Glutamatergic neuron (in vitro differentiated cells): Measurements from ENCODE around the gene RHEX. TPM values are rescaled to one million over a fixed set of nuclear protein-coding genes. Genes with fewer than 3 reads are reported as not detected.

Source experiments
- DNase-seq: peaks from one replicate; pipeline ENCODE4 v3.0.0; 2022
- H3K27ac Mint-ChIP-seq: one replicate; pipeline ENCODE4 v1.8.0; 2020; ENCODE audit warnings: mild to moderate bottlenecking, mixed read lengths, inconsistent platforms; ENCODE audit not compliant: unreplicated experiment
- H3K27me3 Mint-ChIP-seq: one replicate; pipeline ENCODE4 v1.8.0; 2020; ENCODE audit warnings: mild to moderate bottlenecking, moderate library complexity, mixed read lengths, inconsistent platforms; ENCODE audit not compliant: unreplicated experiment
- H3K36me3 Mint-ChIP-seq: one replicate; pipeline ENCODE4 v1.8.0; 2020; ENCODE audit warnings: mild to moderate bottlenecking, mixed read lengths, inconsistent platforms; ENCODE audit not compliant: unreplicated experiment
- H3K4me1 Mint-ChIP-seq: one replicate; pipeline ENCODE4 v1.8.0; 2020; ENCODE audit warnings: mild to moderate bottlenecking, low read depth, mixed read lengths, inconsistent platforms; ENCODE audit not compliant: unreplicated experiment
- H3K4me3 Mint-ChIP-seq: one replicate; pipeline ENCODE4 v1.8.0; 2020; ENCODE audit warnings: mild to moderate bottlenecking, mixed read lengths, inconsistent platforms; ENCODE audit not compliant: unreplicated experiment
- H3K9me3 Mint-ChIP-seq: one replicate; pipeline ENCODE4 v1.8.0; 2020; ENCODE audit warnings: mild to moderate bottlenecking, moderate library complexity, mixed read lengths, inconsistent platforms; ENCODE audit not compliant: unreplicated experiment
- total RNA-seq: library from RNA; stranded (reverse); fragmentation: NEBNext Ultra II Directional; extraction: Animal tissue kit (Norgen Biotek cat#: 25700); gene quantifications from one replicate; pipeline ENCODE4 v1.2.1, GENCODE V29; 2021; ENCODE audit not compliant: unreplicated experiment
- TF ChIP-seq, protein P1 (sequence below): fragments of 200-600 bp; sonication (generic); IDR thresholded peaks from one replicate; pipeline ENCODE4 v1.5.0; 2021; ENCODE audit not compliant: partially characterized antibody, unreplicated experiment

RHEX gene
- total RNA-seq, 1 donor from 2014 or later, result not detected

DNA sequence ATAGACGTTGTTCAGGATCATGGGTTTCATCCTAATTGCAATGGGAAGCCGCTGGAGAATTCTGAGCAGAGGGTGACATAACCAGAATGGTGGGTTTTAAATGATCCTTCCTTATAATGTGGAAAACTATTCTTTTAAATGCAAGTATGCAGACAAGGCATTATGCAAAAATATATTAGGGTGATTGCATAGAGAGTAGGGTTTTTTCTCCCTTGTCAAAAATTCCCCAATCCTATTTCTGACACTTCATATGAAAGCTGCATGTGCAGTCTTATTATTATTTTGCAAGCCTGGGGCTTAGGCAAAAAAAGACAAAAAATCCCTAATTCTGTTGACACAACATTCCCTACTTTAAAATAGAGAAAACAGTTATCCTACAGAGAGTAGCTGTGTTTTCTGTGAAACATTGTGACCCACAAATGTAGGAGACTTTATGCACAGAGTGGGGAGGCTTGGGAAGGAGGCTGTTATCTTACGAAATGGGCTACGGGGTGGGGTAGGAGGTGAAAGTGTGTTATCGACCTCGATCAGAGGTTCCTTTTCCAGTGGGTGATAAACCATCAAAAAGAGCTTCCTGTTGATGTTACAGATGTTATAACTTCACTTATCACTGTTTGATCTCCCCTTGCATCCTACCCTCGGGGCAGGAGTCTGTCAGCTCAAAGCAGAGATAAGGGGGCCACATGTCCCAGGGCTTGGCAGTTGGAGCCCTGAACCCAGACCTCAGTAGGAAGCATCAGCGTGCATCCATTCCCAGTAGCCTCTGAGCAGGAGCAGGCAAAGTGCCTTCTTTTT, 27.2 kb downstream of the RHEX start:
- Mint-ChIP-seq H3K4me3 (no peak overlapping the region), H3K27me3 (no peaks in the 10 kb centered on the region), H3K27ac (no peak overlapping the region), H3K36me3 (no peaks in the 10 kb centered on the region), H3K4me1 (no peaks in the 10 kb centered on the region), H3K9me3 (peaks cover 2% of the 10 kb centered on the region)
- no peak for DNase-seq
- TF ChIP-seq, protein P1, sequence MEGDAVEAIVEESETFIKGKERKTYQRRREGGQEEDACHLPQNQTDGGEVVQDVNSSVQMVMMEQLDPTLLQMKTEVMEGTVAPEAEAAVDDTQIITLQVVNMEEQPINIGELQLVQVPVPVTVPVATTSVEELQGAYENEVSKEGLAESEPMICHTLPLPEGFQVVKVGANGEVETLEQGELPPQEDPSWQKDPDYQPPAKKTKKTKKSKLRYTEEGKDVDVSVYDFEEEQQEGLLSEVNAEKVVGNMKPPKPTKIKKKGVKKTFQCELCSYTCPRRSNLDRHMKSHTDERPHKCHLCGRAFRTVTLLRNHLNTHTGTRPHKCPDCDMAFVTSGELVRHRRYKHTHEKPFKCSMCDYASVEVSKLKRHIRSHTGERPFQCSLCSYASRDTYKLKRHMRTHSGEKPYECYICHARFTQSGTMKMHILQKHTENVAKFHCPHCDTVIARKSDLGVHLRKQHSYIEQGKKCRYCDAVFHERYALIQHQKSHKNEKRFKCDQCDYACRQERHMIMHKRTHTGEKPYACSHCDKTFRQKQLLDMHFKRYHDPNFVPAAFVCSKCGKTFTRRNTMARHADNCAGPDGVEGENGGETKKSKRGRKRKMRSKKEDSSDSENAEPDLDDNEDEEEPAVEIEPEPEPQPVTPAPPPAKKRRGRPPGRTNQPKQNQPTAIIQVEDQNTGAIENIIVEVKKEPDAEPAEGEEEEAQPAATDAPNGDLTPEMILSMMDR, result no peak

DNA sequence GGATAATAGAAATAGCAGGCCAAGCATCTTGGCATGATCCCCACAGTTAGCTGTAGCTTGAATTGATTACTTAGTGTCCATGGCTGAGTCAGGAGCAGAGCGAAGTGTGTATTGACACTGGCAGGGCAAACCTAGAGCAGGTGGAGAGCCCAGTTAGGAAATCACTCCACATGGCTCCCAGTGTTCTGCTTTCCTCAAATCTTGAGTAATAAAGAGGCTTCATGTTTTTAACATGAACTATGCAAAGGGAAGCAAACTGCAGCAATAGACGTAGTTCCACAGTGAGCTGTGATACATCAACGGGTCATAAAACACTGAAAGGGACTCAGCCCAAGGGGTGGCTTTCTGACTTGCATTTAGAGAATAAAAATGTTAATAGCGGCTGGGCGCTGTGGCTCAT, 28.9 kb downstream of the RHEX start:
- Mint-ChIP-seq H3K27me3 (no peaks in the 10 kb centered on the region), H3K27ac (no peak overlapping the region), H3K4me3 (no peak overlapping the region), H3K4me1 (no peaks in the 10 kb centered on the region), H3K36me3 (no peaks in the 10 kb centered on the region), H3K9me3 (peaks cover 2% of the 10 kb centered on the region)
- TF ChIP-seq, protein P1, result no peak
- no peak for DNase-seq

DNA sequence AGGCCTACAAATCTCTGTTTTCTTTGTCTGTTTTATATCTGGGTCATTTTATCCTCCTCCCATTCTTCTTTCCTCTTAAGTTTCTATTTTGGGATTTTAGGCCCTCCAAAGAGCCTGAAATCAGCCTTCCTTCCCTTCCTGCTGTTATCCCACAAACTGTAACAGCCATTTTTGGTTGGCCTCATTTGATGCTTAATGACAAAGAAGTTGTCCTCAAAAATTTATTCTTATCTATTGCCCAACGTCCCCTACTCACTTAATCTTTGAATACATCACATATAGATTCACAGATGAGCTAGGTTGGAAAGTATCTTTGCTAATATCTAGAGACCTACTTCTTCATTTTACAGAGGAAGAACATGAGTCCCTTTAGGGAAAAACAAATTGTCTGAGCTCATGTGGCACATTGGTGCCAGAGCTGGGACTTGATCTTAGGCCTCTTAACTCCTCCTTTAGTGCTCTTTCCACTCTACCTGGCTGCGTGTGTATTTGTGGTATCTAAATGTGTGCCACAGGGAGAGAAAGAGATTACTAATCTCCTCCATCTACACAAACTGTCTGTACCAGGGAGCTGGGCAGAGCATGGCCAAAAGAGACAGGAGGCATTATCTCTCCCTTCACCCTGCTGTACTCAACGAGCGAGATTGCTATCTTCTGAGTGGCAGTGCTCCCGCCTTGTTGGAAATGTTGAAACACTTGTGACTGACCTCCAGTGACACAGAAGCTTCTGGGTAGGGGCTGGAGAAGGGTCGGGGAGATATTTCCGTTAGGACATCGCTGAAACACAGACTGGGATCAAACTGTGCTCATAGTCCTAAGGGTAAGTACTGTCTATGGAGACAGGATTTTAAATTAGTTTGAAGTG, 30.1 kb downstream of the RHEX start:
- TF ChIP-seq, protein P1, result no peak
- Mint-ChIP-seq H3K9me3 (no peaks in the 10 kb centered on the region), H3K36me3 (no peaks in the 10 kb centered on the region), H3K27ac (no peak overlapping the region), H3K4me3 (no peak overlapping the region), H3K4me1 (no peaks in the 10 kb centered on the region), H3K27me3 (no peaks in the 10 kb centered on the region)
- no peak for DNase-seq

DNA sequence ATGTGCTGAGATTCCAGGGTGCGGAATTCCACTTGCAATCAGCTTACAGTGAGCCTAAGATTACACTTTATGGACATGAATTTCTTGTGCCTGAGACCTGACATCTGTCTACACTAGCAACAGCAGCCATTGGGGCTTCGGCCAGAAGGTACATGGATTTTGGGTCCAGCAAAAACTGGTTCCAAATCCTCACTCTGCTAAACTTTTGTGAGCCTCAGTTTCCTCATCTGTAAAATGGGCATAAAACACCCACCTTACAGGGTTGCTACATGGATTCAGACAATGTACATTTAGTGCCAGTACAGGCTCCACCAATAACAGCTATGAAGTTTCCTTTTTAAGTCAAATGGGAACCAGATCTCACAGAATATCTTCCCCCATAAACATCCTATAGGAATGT, 30.8 kb downstream of the RHEX start:
- H3K4me3 Mint-ChIP-seq, result no peak overlapping the region
- H3K4me1 Mint-ChIP-seq, result no peaks in the 10 kb centered on the region
- no peak for DNase-seq
- H3K9me3 Mint-ChIP-seq, result no peaks in the 10 kb centered on the region
- H3K27ac Mint-ChIP-seq, result no peak overlapping the region
- TF ChIP-seq, protein P1, result no peak
- no peaks in the 10 kb centered on the region for H3K27me3 Mint-ChIP-seq
- H3K36me3 Mint-ChIP-seq, result no peaks in the 10 kb centered on the region

DNA sequence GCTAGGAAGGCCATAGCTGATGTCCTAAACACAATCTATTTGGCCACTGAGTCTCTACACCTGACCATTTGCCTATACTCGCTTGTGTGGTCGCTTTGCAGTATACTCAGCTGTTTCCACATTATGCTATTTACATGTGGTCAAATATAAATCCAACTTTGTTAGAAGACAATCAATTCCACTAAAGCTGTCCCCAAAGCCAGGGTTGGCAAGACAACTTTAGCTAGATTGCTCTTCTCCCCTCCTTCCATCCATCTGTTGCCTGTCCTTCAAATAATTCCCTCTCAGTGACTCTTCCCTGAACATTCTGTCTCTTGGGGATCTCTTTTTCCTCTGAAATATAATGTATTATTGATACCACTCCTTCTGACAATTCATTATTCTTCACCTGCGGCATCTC, 34.1 kb downstream of the RHEX start:
- H3K4me1 Mint-ChIP-seq, result no peaks in the 10 kb centered on the region
- H3K4me3 Mint-ChIP-seq, result no peak overlapping the region
- TF ChIP-seq, protein P1, result no peak
- no peak for DNase-seq
- H3K36me3 Mint-ChIP-seq, result no peaks in the 10 kb centered on the region
- H3K27ac Mint-ChIP-seq, result no peak overlapping the region
- H3K27me3 Mint-ChIP-seq, result no peaks in the 10 kb centered on the region
- H3K9me3 Mint-ChIP-seq, result no peaks in the 10 kb centered on the region
